LNCAP (cell line): ENCODE results near the gene NRDE2.

Experiments
- TF ChIP-seq, protein P1 (sequence below): fragments of 450-650 bp; IDR thresholded peaks from 2 replicates; pipeline ENCODE4 v1.5.1; 2017; ENCODE audit warnings: mild to moderate bottlenecking

Gene NRDE2

DNA sequence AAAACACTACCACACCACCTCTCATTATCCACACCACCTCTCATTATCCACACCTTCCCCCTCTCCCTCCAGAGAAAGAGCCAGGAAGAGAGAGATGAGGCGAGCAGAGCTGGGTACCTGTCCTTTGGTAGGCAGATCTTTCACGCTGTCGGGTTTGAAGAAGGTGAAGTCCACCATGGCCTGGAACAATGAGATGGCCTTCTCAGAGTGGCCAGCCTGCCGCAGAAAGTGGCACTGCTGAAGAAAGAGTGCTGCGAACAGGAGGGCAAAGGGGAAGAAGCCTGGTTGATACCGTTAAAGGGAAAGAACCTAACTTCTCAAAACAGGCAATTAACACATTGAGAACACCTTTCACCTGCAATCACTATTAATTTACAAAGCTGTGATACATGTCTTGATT, 30.6 kb downstream of the NRDE2 start:
- TF ChIP-seq, protein P1, sequence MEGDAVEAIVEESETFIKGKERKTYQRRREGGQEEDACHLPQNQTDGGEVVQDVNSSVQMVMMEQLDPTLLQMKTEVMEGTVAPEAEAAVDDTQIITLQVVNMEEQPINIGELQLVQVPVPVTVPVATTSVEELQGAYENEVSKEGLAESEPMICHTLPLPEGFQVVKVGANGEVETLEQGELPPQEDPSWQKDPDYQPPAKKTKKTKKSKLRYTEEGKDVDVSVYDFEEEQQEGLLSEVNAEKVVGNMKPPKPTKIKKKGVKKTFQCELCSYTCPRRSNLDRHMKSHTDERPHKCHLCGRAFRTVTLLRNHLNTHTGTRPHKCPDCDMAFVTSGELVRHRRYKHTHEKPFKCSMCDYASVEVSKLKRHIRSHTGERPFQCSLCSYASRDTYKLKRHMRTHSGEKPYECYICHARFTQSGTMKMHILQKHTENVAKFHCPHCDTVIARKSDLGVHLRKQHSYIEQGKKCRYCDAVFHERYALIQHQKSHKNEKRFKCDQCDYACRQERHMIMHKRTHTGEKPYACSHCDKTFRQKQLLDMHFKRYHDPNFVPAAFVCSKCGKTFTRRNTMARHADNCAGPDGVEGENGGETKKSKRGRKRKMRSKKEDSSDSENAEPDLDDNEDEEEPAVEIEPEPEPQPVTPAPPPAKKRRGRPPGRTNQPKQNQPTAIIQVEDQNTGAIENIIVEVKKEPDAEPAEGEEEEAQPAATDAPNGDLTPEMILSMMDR = no peak

DNA sequence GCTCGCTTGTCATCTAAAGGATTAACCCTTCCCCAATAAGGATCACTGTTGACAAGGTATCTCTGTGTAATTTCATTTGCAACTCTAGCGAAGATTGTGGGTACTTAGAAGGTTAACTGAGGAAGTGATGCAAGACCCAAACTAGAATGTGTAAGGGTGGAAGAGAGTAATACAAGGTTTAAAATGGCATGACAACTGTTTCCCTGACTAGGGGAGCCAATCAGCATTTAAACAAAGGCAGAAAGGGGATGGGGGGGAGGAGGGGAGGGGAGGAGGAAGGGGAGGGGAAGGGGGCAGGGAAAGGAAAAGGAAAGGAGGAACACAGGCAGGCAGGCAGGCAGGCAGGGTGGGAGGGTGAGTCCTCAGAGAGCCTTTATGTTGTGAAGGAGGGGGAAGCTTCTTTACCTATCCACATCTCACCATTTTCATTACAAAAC, 31.1 kb downstream of the NRDE2 start:
- TF ChIP-seq, protein P1 = no peak

DNA sequence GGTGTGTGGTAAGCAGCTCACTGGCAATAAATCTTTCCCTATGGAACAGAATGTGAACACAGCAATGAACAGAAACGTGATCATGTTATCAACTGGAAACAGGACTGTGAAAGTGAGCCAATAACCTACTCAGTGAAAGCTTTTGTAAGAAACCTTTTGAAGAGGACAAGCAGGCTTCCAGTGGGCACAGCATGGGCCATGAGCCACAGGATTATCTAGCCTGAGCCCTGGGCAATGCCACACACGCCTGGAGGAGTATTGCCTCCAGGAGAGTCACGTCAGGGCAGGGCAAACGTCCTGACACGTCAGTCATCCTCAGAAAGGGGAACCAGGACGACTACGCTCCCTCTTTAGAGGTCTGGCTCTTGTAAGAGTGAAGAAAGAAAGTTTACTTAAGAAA, 32.3 kb downstream of the NRDE2 start:
- TF ChIP-seq, protein P1 = no peak

DNA sequence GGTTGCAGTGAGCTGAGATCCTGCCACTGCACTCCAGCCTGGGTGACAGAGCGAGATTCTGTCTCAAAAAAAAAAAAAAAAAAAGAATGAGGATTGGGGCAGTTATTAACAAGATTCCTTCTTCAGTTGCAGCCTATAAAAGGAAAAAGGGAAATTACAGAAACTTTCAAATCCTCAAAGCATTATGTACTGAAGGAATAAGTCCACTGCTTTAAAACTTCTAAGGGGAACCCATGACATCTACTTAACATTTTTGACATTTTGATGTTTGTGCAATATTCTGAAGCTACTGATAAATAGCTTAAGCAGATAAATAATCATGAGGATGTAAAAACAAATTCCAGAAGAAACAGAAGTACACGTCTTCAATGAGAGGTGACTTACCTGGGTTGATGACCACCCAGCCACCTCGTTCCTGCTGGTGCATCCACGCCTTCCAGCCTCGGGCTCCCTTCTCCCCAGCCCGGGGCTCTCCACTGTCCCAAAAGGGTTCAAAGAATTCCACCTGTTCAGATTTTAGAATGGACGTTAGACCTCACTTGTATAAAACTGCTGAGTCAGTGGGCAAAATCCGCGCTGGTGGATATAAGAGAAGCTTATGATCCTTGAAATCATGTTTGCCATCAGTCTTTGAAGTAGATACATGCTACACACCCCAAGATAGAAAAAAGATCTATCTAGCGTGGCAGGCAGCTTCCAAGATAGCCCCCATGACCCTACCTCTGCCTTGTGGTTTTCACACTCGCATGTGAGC, 33.7 kb downstream of the NRDE2 start:
- TF ChIP-seq, protein P1 = no peak

DNA sequence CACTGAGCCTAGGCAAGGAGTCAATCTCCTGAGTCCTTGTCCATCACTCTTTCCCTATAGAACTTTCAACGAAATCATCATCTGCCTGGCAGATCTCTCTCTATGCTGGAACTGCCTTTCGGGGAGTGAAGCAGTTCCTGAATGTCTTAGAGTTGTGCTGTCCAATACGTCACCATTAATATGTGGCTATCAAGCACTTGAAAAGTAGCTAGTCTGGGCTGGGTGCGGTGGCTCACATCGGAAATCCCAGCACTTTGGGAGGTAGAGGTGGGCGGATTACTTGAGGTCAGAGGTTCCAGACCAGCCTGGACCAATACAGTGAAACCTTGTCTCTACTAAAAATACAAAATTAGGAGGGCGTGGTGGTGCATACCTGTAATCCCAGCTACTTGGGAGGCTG, 35.1 kb downstream of the NRDE2 start:
- TF ChIP-seq, protein P1 = no peak

DNA sequence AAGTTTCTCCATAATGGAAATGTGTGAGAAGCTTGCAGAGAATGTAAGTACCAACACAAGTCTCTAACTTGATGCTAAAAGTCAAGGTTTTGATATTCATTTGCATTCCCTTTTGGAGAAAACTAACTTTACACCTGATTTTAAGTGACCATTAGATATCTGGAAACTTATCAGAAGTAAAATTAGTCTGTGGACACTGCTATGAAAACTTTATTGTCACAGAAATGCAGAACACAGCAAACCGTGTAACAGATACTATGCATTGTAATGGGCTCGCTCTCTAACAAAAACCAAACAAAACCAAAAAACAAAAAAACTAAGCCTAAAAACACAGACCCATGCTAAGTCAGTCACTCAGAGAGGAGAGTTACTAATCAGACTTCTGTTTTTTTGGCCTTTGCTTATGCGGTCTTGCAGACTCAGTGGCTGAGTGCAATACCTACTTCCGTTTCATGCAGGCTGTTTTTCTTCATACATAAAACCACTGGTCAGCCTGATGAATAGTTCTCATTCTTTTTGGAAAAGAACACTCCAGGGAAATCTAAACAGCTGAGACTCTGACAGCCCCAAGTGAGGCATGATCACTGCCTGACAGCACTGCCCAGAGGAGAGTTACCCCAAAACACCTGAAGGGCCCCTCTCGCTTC, 35.7 kb downstream of the NRDE2 start:
- TF ChIP-seq, protein P1 = no peak

DNA sequence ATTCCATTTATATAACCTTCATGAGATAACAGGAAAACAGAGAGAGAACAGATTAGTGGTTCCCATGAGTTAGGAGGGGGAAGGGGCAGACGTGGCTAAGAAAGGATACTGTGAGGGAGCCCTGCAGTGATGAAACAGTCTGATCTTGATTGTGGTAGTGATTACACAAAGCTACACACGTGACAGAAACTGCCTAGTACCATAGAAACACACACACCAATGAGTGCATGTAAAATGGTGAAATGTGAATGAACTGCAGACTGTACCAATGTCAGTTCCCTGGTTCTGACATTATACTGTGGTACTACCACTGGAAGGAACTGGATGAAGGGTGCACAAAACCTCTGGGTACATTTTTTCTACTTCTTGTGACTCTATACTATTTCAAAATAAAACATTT, 36.9 kb downstream of the NRDE2 start:
- TF ChIP-seq, protein P1 = no peak
